ENCODE results near the gene SPG11. TPM values are rescaled to one million over a fixed set of nuclear protein-coding genes. Genes with fewer than 3 reads are reported as not detected.
A peak's percentile ranks its signal among the peaks of the same experiment; 100 is the strongest.

The SPG11 gene
- total and polyA plus RNA-seq, 2 experiments from 2014 or later: 23.3 to 42.2 TPM

- Histone ChIP-seq H3K4me3 (peak overlapping the region; percentile 61), H3K79me2 (replicated peaks; ENCODE audit: insufficient read depth) (peaks cover 10% of the 10 kb centered on the region; the same call in 1 of the 2 replicates), H3K4me1 (ENCODE audit: insufficient read depth) (no peaks in the 10 kb centered on the region), H4K20me1 (replicated peaks; ENCODE audit: insufficient read depth) (peaks cover 11% of the 10 kb centered on the region; the same call in 1 of the 2 replicates), H2AFZ (peak overlapping the region; percentile 74), H3K9me2 (ENCODE audit: insufficient read depth) (no peaks in the 10 kb centered on the region), H3F3A (replicated peaks; ENCODE audit: low read depth) (no peaks in the 10 kb centered on the region), H3K27me3 (ENCODE audit: insufficient read depth) (peaks cover 16% of the 10 kb centered on the region), H3K36me3 (ENCODE audit: insufficient read depth) (no peaks in the 10 kb centered on the region), H3K27ac (ENCODE audit: low read depth) (no peak overlapping the region), H3K4me2 (peak overlapping the region; percentile 81)
- peak; percentile 4; the same call in 1 of the 3 replicates for ATAC-seq
- H3K4me3 Mint-ChIP-seq: peak overlapping the region; percentile 95
- DNase-seq (ENCODE audit: low spot score): peak; percentile 40
- H3K36me3 Mint-ChIP-seq (ENCODE audit: low read depth): no peaks in the 10 kb centered on the region
- peaks cover 20% of the 10 kb centered on the region for H3K27me3 Mint-ChIP-seq (ENCODE audit: insufficient read depth, low read depth, poor library complexity)
- H3K9me3 Mint-ChIP-seq: no peaks in the 10 kb centered on the region
- H3K27ac Mint-ChIP-seq: peak overlapping the region; percentile 98; the same call in 1 of the 2 replicates
- H3K4me1 Mint-ChIP-seq: peaks cover 8% of the 10 kb centered on the region; the same call in 2 of the 3 replicates
- TF ChIP-seq ZNF331 (CRISPR knock-in tag; IDR thresholded peaks at IDR 0.05; ENCODE audit: low read depth) (no peak), CTCF (conservative IDR thresholded peaks at IDR 0.05; ENCODE audit: low read depth in 2 of 2) (peak; percentile 48 to 63)
These were observed 47.0 kb upstream of the SPG11 start for GRCh38 chr15:44710236-44711095.

GRCh38 chr15:44706946-44707636 is 43.6 kb upstream of the SPG11 start:
- peaks cover 9% of the 10 kb centered on the region for H3K27me3 Mint-ChIP-seq (ENCODE audit: insufficient read depth, low read depth, poor library complexity)
- H3K4me1 ChIP-seq (ENCODE audit: insufficient read depth): no peaks in the 10 kb centered on the region
- H3K9me3 Mint-ChIP-seq: peaks cover 15% of the 10 kb centered on the region
- no peak overlapping the region for H3K4me3 Mint-ChIP-seq
- H3F3A ChIP-seq (replicated peaks; ENCODE audit: low read depth): no peaks in the 10 kb centered on the region
- H3K27ac ChIP-seq (ENCODE audit: low read depth): no peak overlapping the region
- no peak for DNase-seq (ENCODE audit: low spot score)
- no peaks in the 10 kb centered on the region for H3K36me3 ChIP-seq (ENCODE audit: insufficient read depth)
- H3K9me2 ChIP-seq (ENCODE audit: insufficient read depth): no peaks in the 10 kb centered on the region
- H3K4me2 ChIP-seq: no peak overlapping the region
- H3K27me3 ChIP-seq (ENCODE audit: insufficient read depth): peaks cover 4% of the 10 kb centered on the region
- no peak overlapping the region for H3K4me3 ChIP-seq
- peaks cover 1% of the 10 kb centered on the region; the same call in 1 of the 2 replicates for H4K20me1 ChIP-seq (replicated peaks; ENCODE audit: insufficient read depth)
- peaks cover 1% of the 10 kb centered on the region; the same call in 2 of the 3 replicates for H3K4me1 Mint-ChIP-seq
- no peak overlapping the region for H3K27ac Mint-ChIP-seq
- no peak for ATAC-seq
- no peak overlapping the region for H2AFZ ChIP-seq
- no peaks in the 10 kb centered on the region for H3K79me2 ChIP-seq (replicated peaks; ENCODE audit: insufficient read depth)
- H3K36me3 Mint-ChIP-seq (ENCODE audit: low read depth): 0 out of 3 replicates have a peak, but pooled peaks cover 6% of the 10 kb centered on the region
- TF ChIP-seq NANOG (IDR thresholded peaks at IDR 0.05; ENCODE audit: borderline replicate concordance) (no peak), ETS1 (IDR thresholded peaks at IDR 0.05) (no peak), REST (IDR thresholded peaks at IDR 0.05; ENCODE audit: unreplicated experiment) (no peak), STAT1 (IDR thresholded peaks at IDR 0.05; ENCODE audit: unreplicated experiment) (no peak), POLR2AphosphoS5 (IDR thresholded peaks at IDR 0.05; ENCODE audit: low read depth) (no peak), JUNB (IDR thresholded peaks at IDR 0.05; ENCODE audit: unreplicated experiment) (no peak), ZNF331 (CRISPR knock-in tag; IDR thresholded peaks at IDR 0.05; ENCODE audit: low read depth) (no peak), ZNF114 (CRISPR knock-in tag; IDR thresholded peaks at IDR 0.05) (no peak), EZH2phosphoT487 (IDR thresholded peaks at IDR 0.05; ENCODE audit: unreplicated experiment) (no peak), EZH2 (IDR thresholded peaks at IDR 0.05; ENCODE audit: low read depth, unreplicated experiment) (no peak), CTCF (conservative IDR thresholded peaks at IDR 0.05; ENCODE audit: low read depth in 2 of 2) (no peak), CREB1 (CRISPR knock-in tag; IDR thresholded peaks at IDR 0.05; ENCODE audit: low read depth) (no peak)

Measured in GM23338 (cell line).